ENCODE results near the gene TMEM63B.

The TMEM63B gene

GRCh38 chr6:44152109-44152461 is 24.7 kb downstream of the TMEM63B start:
- Histone ChIP-seq H3K27ac (ENCODE audit: low read length) (no peak overlapping the region), H3K4me3 (ENCODE audit: low read length) (no peak overlapping the region), H3K36me3 (ENCODE audit: control insufficient read depth, low read depth, low read length) (peaks cover 30% of the 10 kb centered on the region)

GRCh38 chr6:44152533-44152932 is 25.2 kb downstream of the TMEM63B start:
- peaks cover 28% of the 10 kb centered on the region for H3K36me3 ChIP-seq (ENCODE audit: control insufficient read depth, low read depth, low read length)
- peaks cover 11% of the 10 kb centered on the region for H3K4me1 ChIP-seq (ENCODE audit: control insufficient read depth, low read depth, low read length)
- no peak overlapping the region for H3K9ac ChIP-seq (ENCODE audit: low read length)
- no peak overlapping the region for H3K4me3 ChIP-seq (ENCODE audit: low read length)
- no peaks in the 10 kb centered on the region for H3K9me3 ChIP-seq (ENCODE audit: control insufficient read depth, low read depth, low read length)
- no peaks in the 10 kb centered on the region for H3K27me3 ChIP-seq (ENCODE audit: control insufficient read depth, insufficient read depth, low read length)
- H3K27ac ChIP-seq (ENCODE audit: low read length): no peak overlapping the region

More at GRCh38 chr6:44152109-44152461, 24.7 kb downstream of the TMEM63B start:
- no peaks in the 10 kb centered on the region for H3K9me3 ChIP-seq (ENCODE audit: control insufficient read depth, low read depth, low read length)
- no peaks in the 10 kb centered on the region for H3K27me3 ChIP-seq (ENCODE audit: control insufficient read depth, insufficient read depth, low read length)
- no peak overlapping the region for H3K9ac ChIP-seq (ENCODE audit: low read length)
- peaks cover 10% of the 10 kb centered on the region for H3K4me1 ChIP-seq (ENCODE audit: control insufficient read depth, low read depth, low read length)

GRCh38 chr6:44154067-44154466 is 26.7 kb downstream of the TMEM63B start:
- H3K4me3 ChIP-seq (ENCODE audit: low read length): no peak overlapping the region
- H3K27ac ChIP-seq (ENCODE audit: low read length): no peak overlapping the region
- no peaks in the 10 kb centered on the region for H3K9me3 ChIP-seq (ENCODE audit: control insufficient read depth, low read depth, low read length)
- peaks cover 12% of the 10 kb centered on the region for H3K36me3 ChIP-seq (ENCODE audit: control insufficient read depth, low read depth, low read length)
- peaks cover 11% of the 10 kb centered on the region for H3K4me1 ChIP-seq (ENCODE audit: control insufficient read depth, low read depth, low read length)
- H3K27me3 ChIP-seq (ENCODE audit: control insufficient read depth, insufficient read depth, low read length): no peaks in the 10 kb centered on the region
- H3K9ac ChIP-seq (ENCODE audit: low read length): no peak overlapping the region

GRCh38 chr6:44156494-44157151 is 29.3 kb downstream of the TMEM63B start:
- peaks cover 11% of the 10 kb centered on the region for H3K4me1 ChIP-seq (ENCODE audit: control insufficient read depth, low read depth, low read length)
- no peaks in the 10 kb centered on the region for H3K36me3 ChIP-seq (ENCODE audit: control insufficient read depth, low read depth, low read length)
- H3K27me3 ChIP-seq (ENCODE audit: control insufficient read depth, insufficient read depth, low read length): no peaks in the 10 kb centered on the region
- no peak overlapping the region for H3K4me3 ChIP-seq (ENCODE audit: low read length)
- H3K9me3 ChIP-seq (ENCODE audit: control insufficient read depth, low read depth, low read length): no peaks in the 10 kb centered on the region
- no peak overlapping the region for H3K9ac ChIP-seq (ENCODE audit: low read length)
- no peak overlapping the region for H3K27ac ChIP-seq (ENCODE audit: low read length)

GRCh38 chr6:44157152-44157521 is 29.8 kb downstream of the TMEM63B start:
- Histone ChIP-seq H3K9ac (ENCODE audit: low read length) (no peak overlapping the region), H3K9me3 (ENCODE audit: control insufficient read depth, low read depth, low read length) (no peaks in the 10 kb centered on the region), H3K27ac (ENCODE audit: low read length) (no peak overlapping the region), H3K36me3 (ENCODE audit: control insufficient read depth, low read depth, low read length) (no peaks in the 10 kb centered on the region), H3K27me3 (ENCODE audit: control insufficient read depth, insufficient read depth, low read length) (no peaks in the 10 kb centered on the region), H3K4me1 (ENCODE audit: control insufficient read depth, low read depth, low read length) (peaks cover 11% of the 10 kb centered on the region), H3K4me3 (ENCODE audit: low read length) (no peak overlapping the region)

- H3K27me3 ChIP-seq (ENCODE audit: control insufficient read depth, insufficient read depth, low read length): no peaks in the 10 kb centered on the region
- H3K36me3 ChIP-seq (ENCODE audit: control insufficient read depth, low read depth, low read length): no peaks in the 10 kb centered on the region
- no peak within 1 kb of the TSS for H3K27ac ChIP-seq (ENCODE audit: low read length)
- H3K4me3 ChIP-seq (ENCODE audit: low read length): no peak within 1 kb of the TSS
- no peaks in the 10 kb centered on the region for H3K9me3 ChIP-seq (ENCODE audit: control insufficient read depth, low read depth, low read length)
- H3K4me1 ChIP-seq (ENCODE audit: control insufficient read depth, low read depth, low read length): peaks cover 11% of the 10 kb centered on the region
- H3K9ac ChIP-seq (ENCODE audit: low read length): no peak within 1 kb of the TSS
Observed at GRCh38 chr6:44158770-44159228, 31.4 kb downstream of the TMEM63B start, which contains the start of gene CAPN11. TSS of gene CAPN11 (plus strand) at chr6:44158820. CDS start at chr6:44158849, 29 bp downstream.

GRCh38 chr6:44161997-44162338 is 34.6 kb downstream of the TMEM63B start:
- no peak overlapping the region for H3K4me3 ChIP-seq (ENCODE audit: low read length)
- H3K9me3 ChIP-seq (ENCODE audit: control insufficient read depth, low read depth, low read length): no peaks in the 10 kb centered on the region
- peaks cover 7% of the 10 kb centered on the region for H3K4me1 ChIP-seq (ENCODE audit: control insufficient read depth, low read depth, low read length)
- H3K27ac ChIP-seq (ENCODE audit: low read length): no peak overlapping the region
- no peak overlapping the region for H3K9ac ChIP-seq (ENCODE audit: low read length)
- H3K27me3 ChIP-seq (ENCODE audit: control insufficient read depth, insufficient read depth, low read length): no peaks in the 10 kb centered on the region
- no peaks in the 10 kb centered on the region for H3K36me3 ChIP-seq (ENCODE audit: control insufficient read depth, low read depth, low read length)

- Histone ChIP-seq H3K9ac (ENCODE audit: low read length) (no peak overlapping the region), H3K9me3 (ENCODE audit: control insufficient read depth, low read depth, low read length) (no peaks in the 10 kb centered on the region), H3K36me3 (ENCODE audit: control insufficient read depth, low read depth, low read length) (no peaks in the 10 kb centered on the region), H3K27ac (ENCODE audit: low read length) (no peak overlapping the region), H3K4me3 (ENCODE audit: low read length) (no peak overlapping the region), H3K4me1 (ENCODE audit: control insufficient read depth, low read depth, low read length) (peaks cover 5% of the 10 kb centered on the region), H3K27me3 (ENCODE audit: control insufficient read depth, insufficient read depth, low read length) (no peaks in the 10 kb centered on the region)
Observed at GRCh38 chr6:44162876-44163625, 35.7 kb downstream of the TMEM63B start.

- H3K36me3 ChIP-seq (ENCODE audit: control insufficient read depth, low read depth, low read length): no peaks in the 10 kb centered on the region
- H3K27ac ChIP-seq (ENCODE audit: low read length): no peak overlapping the region
- H3K27me3 ChIP-seq (ENCODE audit: control insufficient read depth, insufficient read depth, low read length): no peaks in the 10 kb centered on the region
- no peaks in the 10 kb centered on the region for H3K9me3 ChIP-seq (ENCODE audit: control insufficient read depth, low read depth, low read length)
- H3K4me1 ChIP-seq (ENCODE audit: control insufficient read depth, low read depth, low read length): peaks cover 5% of the 10 kb centered on the region
- H3K4me3 ChIP-seq (ENCODE audit: low read length): no peak overlapping the region
- H3K9ac ChIP-seq (ENCODE audit: low read length): no peak overlapping the region
Observed at GRCh38 chr6:44166116-44166515, 38.8 kb downstream of the TMEM63B start.

- Histone ChIP-seq H3K27me3 (ENCODE audit: control insufficient read depth, insufficient read depth, low read length) (no peaks in the 10 kb centered on the region), H3K36me3 (ENCODE audit: control insufficient read depth, low read depth, low read length) (no peaks in the 10 kb centered on the region), H3K4me1 (ENCODE audit: control insufficient read depth, low read depth, low read length) (peaks cover 5% of the 10 kb centered on the region), H3K9me3 (ENCODE audit: control insufficient read depth, low read depth, low read length) (no peaks in the 10 kb centered on the region), H3K4me3 (ENCODE audit: low read length) (no peak overlapping the region), H3K9ac (ENCODE audit: low read length) (no peak overlapping the region), H3K27ac (ENCODE audit: low read length) (no peak overlapping the region)
Observed at GRCh38 chr6:44166591-44167184, 39.3 kb downstream of the TMEM63B start.

GRCh38 chr6:44167567-44167966 is 40.2 kb downstream of the TMEM63B start:
- peaks cover 5% of the 10 kb centered on the region for H3K4me1 ChIP-seq (ENCODE audit: control insufficient read depth, low read depth, low read length)
- no peak overlapping the region for H3K27ac ChIP-seq (ENCODE audit: low read length)
- H3K4me3 ChIP-seq (ENCODE audit: low read length): no peak overlapping the region
- H3K9ac ChIP-seq (ENCODE audit: low read length): no peak overlapping the region
- H3K9me3 ChIP-seq (ENCODE audit: control insufficient read depth, low read depth, low read length): no peaks in the 10 kb centered on the region
- no peaks in the 10 kb centered on the region for H3K27me3 ChIP-seq (ENCODE audit: control insufficient read depth, insufficient read depth, low read length)
- no peaks in the 10 kb centered on the region for H3K36me3 ChIP-seq (ENCODE audit: control insufficient read depth, low read depth, low read length)
